ENCODE results near the gene CPM. TPM values are rescaled to one million over a fixed set of nuclear protein-coding genes. Genes with fewer than 3 reads are reported as not detected.

Gene CPM
- total RNA-seq, 4 donors from 2014 or later: 76.1 to 149 (median 123) TPM

- intact Hi-C loops (cut with DNase I; ENCODE audit: low total_unique reads): no loop called here
- no peak overlapping the region for H3K4me3 ChIP-seq (ENCODE audit: low read depth, poor library complexity, severe bottlenecking)
- WGBS, 2 donors: 97 to 100% methylated on average over 1 of the region's 1 CpG
- no peak for TF ChIP-seq POLR2A (IDR thresholded peaks at IDR 0.05)
- TF ChIP-seq, protein P1, sequence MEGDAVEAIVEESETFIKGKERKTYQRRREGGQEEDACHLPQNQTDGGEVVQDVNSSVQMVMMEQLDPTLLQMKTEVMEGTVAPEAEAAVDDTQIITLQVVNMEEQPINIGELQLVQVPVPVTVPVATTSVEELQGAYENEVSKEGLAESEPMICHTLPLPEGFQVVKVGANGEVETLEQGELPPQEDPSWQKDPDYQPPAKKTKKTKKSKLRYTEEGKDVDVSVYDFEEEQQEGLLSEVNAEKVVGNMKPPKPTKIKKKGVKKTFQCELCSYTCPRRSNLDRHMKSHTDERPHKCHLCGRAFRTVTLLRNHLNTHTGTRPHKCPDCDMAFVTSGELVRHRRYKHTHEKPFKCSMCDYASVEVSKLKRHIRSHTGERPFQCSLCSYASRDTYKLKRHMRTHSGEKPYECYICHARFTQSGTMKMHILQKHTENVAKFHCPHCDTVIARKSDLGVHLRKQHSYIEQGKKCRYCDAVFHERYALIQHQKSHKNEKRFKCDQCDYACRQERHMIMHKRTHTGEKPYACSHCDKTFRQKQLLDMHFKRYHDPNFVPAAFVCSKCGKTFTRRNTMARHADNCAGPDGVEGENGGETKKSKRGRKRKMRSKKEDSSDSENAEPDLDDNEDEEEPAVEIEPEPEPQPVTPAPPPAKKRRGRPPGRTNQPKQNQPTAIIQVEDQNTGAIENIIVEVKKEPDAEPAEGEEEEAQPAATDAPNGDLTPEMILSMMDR (IDR thresholded peaks at IDR 0.05): no peak
- no peak for DNase-seq (ENCODE audit: low spot score in 2 of 2)
Measured at GRCh38 chr12:68837215-68837614, 95.8 kb downstream of the CPM start.

GRCh38 chr12:68835333-68835908, 97.5 kb downstream of the CPM start:
- 68 to 71% methylated on average over 10 of the region's 10 CpGs for whole genome bisulfite sequencing, 2 donors
- intact Hi-C loops (cut with DNase I; ENCODE audit: low total_unique reads): no loop called here
- DNase-seq (ENCODE audit: low spot score in 2 of 2): no peak
- H3K4me3 ChIP-seq (ENCODE audit: low read depth, poor library complexity, severe bottlenecking): no peak overlapping the region
- TF ChIP-seq, protein P1 (IDR thresholded peaks at IDR 0.05): no peak
- no peak for TF ChIP-seq POLR2A (IDR thresholded peaks at IDR 0.05)

- DNase-seq (ENCODE audit: low spot score in 2 of 2): no peak
- no peak overlapping the region for H3K4me3 ChIP-seq (ENCODE audit: low read depth, poor library complexity, severe bottlenecking)
- intact Hi-C loops (cut with DNase I; ENCODE audit: low total_unique reads): no loop called here
- TF ChIP-seq POLR2A (IDR thresholded peaks at IDR 0.05): no peak
- TF ChIP-seq, protein P1 (IDR thresholded peaks at IDR 0.05): no peak
- 92 to 96% methylated on average over 4 of the region's 4 CpGs for WGBS, 2 donors
Measured at GRCh38 chr12:68833508-68833907, 99.5 kb downstream of the CPM start.

DNA sequence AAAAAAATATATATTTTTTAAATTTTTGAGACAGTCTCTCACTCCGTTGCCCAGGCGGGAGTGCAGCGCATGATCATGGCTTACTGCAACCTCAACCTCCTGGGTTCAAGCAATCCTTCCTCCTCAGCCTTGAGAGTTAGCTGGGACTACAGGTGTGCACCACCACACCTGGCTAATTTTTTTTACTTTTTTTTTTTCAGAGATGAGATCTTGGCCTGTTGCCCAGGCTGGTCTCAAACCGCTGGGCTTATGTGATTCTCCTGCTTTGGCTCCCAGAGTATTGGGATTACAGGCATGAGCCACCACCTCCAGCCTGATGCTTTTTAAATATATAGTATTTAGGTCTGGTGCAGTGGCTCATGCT, 100.5 kb downstream of the CPM start:
- WGBS, 2 donors: 94 to 95% methylated on average over 4 of the region's 4 CpGs
- TF ChIP-seq, protein P1 (IDR thresholded peaks at IDR 0.05): no peak
- no peak for TF ChIP-seq POLR2A (IDR thresholded peaks at IDR 0.05)
- no peak for DNase-seq (ENCODE audit: low spot score in 2 of 2)
- no peak overlapping the region for H3K4me3 ChIP-seq (ENCODE audit: low read depth, poor library complexity, severe bottlenecking)
- intact Hi-C loops (cut with DNase I; ENCODE audit: low total_unique reads): no loop called here

DNA sequence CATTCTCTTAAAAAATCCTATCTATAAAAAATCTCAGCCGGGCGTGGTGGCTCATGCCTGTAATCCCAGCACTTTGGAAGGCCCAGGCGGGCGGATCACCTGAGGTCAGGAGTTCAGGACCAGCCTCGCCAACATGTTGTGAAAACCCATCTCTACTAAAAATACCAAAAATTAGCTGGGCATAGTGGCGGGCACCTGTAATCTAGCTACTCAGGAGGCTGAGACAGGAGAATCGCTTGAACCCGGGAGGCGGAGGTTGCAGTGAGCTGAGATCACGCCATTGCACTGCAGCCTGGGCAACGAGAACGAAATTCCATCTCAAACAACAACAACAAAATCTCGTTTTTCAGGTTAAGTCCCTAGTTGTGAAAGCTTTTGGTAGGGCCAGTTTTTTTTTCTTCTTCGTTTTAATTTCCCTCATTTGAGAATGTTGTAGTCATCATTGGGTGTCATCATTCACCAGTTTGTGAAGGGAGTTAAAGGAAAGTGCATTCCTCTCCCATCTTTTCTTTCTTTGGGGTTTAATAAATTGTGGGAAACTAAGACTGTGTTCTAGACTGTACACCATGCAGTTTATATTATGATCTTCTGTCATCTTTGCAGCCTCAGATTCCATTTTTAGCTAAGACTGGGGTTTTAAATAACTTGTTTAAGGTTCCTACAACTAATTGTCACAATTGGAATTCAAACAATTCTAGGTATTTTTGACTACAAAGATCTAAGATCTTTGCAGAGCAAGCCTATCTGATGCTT, 101.0 kb downstream of the CPM start:
- intact Hi-C loops (cut with DNase I; ENCODE audit: low total_unique reads): no loop called here
- no peak overlapping the region for H3K4me3 ChIP-seq (ENCODE audit: low read depth, poor library complexity, severe bottlenecking)
- no peak for TF ChIP-seq POLR2A (IDR thresholded peaks at IDR 0.05)
- TF ChIP-seq, protein P1 (IDR thresholded peaks at IDR 0.05): no peak
- DNase-seq (ENCODE audit: low spot score in 2 of 2): no peak
- 85 to 86% methylated on average over 14 of the region's 14 CpGs for WGBS, 2 donors

Measured in lower leg skin (tissue), 4 donors.